ENCODE results near the gene TBC1D22A. TPM values are rescaled to one million over a fixed set of nuclear protein-coding genes. Genes with fewer than 3 reads are reported as not detected.

The TBC1D22A gene
- polyA plus RNA-seq, 1 donor from 2014 or later = 9.3 TPM

DNA sequence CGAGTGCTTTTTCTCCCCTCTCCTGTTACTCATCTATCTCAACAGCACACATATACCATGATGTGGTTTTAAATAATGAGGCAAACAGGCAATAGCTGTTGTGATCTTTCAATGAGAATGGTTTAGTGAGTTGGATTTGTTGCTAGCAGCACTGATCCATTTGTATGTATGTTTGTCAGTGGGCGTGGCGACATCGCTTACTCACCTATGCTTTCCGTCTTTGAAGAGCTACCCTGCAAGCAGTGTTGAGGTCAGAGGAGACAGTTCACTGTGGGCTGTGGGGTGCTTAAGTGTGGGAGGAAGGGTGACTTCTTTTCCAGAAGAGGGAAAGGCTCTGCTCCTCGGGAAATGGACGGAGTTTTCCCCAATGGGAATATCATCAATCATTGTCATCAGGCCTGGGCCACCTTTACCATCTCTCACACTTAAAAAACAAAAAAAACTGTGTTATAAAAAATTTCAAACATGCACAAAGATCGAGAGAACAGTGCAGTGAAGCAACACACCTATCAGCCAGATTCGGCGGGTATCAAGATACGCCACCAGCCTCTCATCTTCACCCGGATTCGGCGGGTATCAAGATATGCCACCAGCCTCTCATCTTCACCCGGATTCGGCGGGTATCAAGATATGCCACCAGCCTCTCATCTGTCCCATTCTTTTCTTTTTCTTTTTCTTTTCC lies 83.8 kb downstream of the TBC1D22A start:
- H3K9ac ChIP-seq (ENCODE audit: low read length) = peak overlapping the region; percentile 10

DNA sequence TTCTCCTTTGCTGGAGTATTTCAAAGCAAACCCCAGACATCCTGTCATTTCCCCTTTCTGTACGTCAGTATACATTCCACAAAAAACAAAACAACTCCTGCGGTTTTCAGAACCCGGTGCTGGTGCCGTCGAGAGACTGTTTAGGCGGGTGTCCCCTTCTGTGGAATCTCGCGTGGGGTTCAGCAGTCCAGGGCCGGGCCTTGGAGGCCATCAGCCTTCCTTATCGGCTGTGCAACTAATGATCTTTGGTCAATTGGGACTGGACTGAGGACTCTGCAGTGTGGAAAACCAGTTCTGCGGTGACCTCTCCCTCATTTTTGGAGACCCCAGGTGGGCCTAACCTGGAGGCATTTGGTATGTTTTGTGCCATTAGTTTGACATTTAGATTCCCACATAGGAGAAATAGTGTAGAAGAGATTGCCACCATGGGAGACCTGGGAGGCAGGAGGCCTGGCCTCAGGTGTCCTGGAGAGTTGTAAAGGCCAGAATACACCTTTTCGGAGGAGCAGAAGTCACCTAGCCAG lies 84.4 kb downstream of the TBC1D22A start:
- no peaks in the 10 kb centered on the region for H3K9me2 ChIP-seq (ENCODE audit: insufficient read depth, low read length)
- H3K27me3 ChIP-seq (ENCODE audit: insufficient read depth, low read depth, low read length) = no peaks in the 10 kb centered on the region
- H2AFZ ChIP-seq (ENCODE audit: low read depth, low read length) = no peak overlapping the region
- no peaks in the 10 kb centered on the region for H4K20me1 ChIP-seq (ENCODE audit: insufficient read depth)
- H3K9me3 ChIP-seq (ENCODE audit: low read length) = no peaks in the 10 kb centered on the region
- no peak overlapping the region for H3K27ac ChIP-seq (ENCODE audit: low read length)
- H3K4me2 ChIP-seq (ENCODE audit: low read length) = no peak overlapping the region
- H3K79me2 ChIP-seq (replicated peaks; ENCODE audit: insufficient read depth, low read length) = no peaks in the 10 kb centered on the region
- no peak overlapping the region for H3K4me3 ChIP-seq (ENCODE audit: low read length)
- H3K36me3 ChIP-seq (ENCODE audit: insufficient read depth, low read length) = no peaks in the 10 kb centered on the region
- H3K9ac ChIP-seq (ENCODE audit: low read length) = no peak overlapping the region
- no peaks in the 10 kb centered on the region for H3F3A ChIP-seq (ENCODE audit: insufficient read depth, low read length, poor library complexity, severe bottlenecking)
- no peak for TF ChIP-seq MXI1 (conservative IDR thresholded peaks at IDR 0.05; ENCODE audit: poor library complexity, severe bottlenecking)
- no peak for TF ChIP-seq CTCF (IDR thresholded peaks at IDR 0.05; ENCODE audit: poor library complexity, severe bottlenecking)
- TF ChIP-seq, protein P1, sequence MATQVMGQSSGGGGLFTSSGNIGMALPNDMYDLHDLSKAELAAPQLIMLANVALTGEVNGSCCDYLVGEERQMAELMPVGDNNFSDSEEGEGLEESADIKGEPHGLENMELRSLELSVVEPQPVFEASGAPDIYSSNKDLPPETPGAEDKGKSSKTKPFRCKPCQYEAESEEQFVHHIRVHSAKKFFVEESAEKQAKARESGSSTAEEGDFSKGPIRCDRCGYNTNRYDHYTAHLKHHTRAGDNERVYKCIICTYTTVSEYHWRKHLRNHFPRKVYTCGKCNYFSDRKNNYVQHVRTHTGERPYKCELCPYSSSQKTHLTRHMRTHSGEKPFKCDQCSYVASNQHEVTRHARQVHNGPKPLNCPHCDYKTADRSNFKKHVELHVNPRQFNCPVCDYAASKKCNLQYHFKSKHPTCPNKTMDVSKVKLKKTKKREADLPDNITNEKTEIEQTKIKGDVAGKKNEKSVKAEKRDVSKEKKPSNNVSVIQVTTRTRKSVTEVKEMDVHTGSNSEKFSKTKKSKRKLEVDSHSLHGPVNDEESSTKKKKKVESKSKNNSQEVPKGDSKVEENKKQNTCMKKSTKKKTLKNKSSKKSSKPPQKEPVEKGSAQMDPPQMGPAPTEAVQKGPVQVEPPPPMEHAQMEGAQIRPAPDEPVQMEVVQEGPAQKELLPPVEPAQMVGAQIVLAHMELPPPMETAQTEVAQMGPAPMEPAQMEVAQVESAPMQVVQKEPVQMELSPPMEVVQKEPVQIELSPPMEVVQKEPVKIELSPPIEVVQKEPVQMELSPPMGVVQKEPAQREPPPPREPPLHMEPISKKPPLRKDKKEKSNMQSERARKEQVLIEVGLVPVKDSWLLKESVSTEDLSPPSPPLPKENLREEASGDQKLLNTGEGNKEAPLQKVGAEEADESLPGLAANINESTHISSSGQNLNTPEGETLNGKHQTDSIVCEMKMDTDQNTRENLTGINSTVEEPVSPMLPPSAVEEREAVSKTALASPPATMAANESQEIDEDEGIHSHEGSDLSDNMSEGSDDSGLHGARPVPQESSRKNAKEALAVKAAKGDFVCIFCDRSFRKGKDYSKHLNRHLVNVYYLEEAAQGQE (IDR thresholded peaks at IDR 0.05; ENCODE audit: borderline replicate concordance) = no peak
- no peak for TF ChIP-seq POLR2AphosphoS5 (IDR thresholded peaks at IDR 0.05)

More for the DNA sequence above, 83.8 kb downstream of the TBC1D22A start:
- Histone ChIP-seq H3K9me2 (ENCODE audit: insufficient read depth, low read length) (no peaks in the 10 kb centered on the region), H2AFZ (ENCODE audit: low read depth, low read length) (no peak overlapping the region), H3K79me2 (replicated peaks; ENCODE audit: insufficient read depth, low read length) (no peaks in the 10 kb centered on the region), H4K20me1 (ENCODE audit: insufficient read depth) (no peaks in the 10 kb centered on the region), H3K4me2 (ENCODE audit: low read length) (no peak overlapping the region), H3F3A (ENCODE audit: insufficient read depth, low read length, poor library complexity, severe bottlenecking) (no peaks in the 10 kb centered on the region), H3K27me3 (ENCODE audit: insufficient read depth, low read depth, low read length) (no peaks in the 10 kb centered on the region), H3K4me3 (ENCODE audit: low read length) (no peak overlapping the region), H3K36me3 (ENCODE audit: insufficient read depth, low read length) (no peaks in the 10 kb centered on the region), H3K27ac (ENCODE audit: low read length) (peak overlapping the region; percentile 47), H3K9me3 (ENCODE audit: low read length) (no peaks in the 10 kb centered on the region)
- TF ChIP-seq TAF1 (IDR thresholded peaks at IDR 0.05; ENCODE audit: low read depth) = no peak
- TF ChIP-seq EP300 (conservative IDR thresholded peaks at IDR 0.05; ENCODE audit: poor library complexity, severe bottlenecking) = no peak
- TF ChIP-seq MXI1 (conservative IDR thresholded peaks at IDR 0.05; ENCODE audit: poor library complexity, severe bottlenecking) = no peak
- no peak for TF ChIP-seq RAD21 (conservative IDR thresholded peaks at IDR 0.05)
- TF ChIP-seq POLR2AphosphoS5 (IDR thresholded peaks at IDR 0.05) = no peak
- no peak for TF ChIP-seq EZH2 (IDR thresholded peaks at IDR 0.05; ENCODE audit: borderline replicate concordance, insufficient read depth, low read length, poor library complexity, severe bottlenecking)
- TF ChIP-seq, protein P1 (IDR thresholded peaks at IDR 0.05; ENCODE audit: borderline replicate concordance) = no peak
- no peak for TF ChIP-seq SMC3 (conservative IDR thresholded peaks at IDR 0.05; ENCODE audit: poor library complexity)
- TF ChIP-seq CTCF (IDR thresholded peaks at IDR 0.05; ENCODE audit: poor library complexity, severe bottlenecking) = no peak
